Measurements from ENCODE around the gene COX11. TPM values are rescaled to one million over a fixed set of nuclear protein-coding genes. Genes with fewer than 3 reads are reported as not detected.

COX11 gene
- 112 and 145 TPM in 2 replicates for total RNA-seq

DNA sequence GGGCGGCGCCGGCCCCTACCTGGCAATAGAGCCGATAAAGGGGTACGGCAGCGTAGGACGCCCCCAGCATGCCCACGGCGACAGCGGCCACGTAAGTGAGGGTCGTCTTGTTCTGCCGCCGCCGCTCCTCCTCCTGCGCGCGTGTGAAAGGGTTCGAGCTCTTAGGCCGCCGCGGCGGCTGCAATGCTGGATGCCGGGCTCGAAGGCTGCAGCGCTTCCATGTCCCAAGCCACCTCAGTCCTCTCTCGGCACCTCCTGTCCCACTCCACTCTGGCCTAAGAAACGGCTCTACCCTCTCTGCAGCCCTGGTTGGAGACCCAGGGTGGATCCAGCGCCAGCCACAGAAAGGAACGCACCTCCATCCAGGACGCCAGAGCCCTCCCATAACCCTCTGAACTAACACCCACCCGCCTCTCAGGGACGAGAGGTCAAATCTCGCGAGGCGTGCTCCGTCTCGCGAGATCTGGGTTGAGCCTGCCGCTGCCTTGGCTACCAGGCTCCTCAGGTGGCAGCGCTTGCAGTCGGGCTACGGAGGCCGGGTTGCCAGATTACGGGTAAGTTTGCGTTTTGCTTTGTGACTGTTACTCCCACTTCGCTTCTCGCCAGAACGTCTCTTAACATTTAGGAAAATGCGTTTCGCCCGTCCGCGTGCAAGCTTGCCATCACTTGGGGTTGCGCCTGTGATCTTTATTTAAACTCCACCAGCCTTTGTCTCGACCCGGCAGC, at the start of gene COX11, which contains the start of gene STXBP4:
COX11 (minus strand) TSS at position 393 of the 726 bp plus-strand sequence; CDS start at position 385, 8 bp downstream.
STXBP4 (plus strand) TSS at position 504 of the 726 bp plus-strand sequence. CDS start 17,455 bp downstream, outside the sequence.
- peak; percentile 88 for DNase-seq (ENCODE audit: low read depth, low spot score)

GRCh38 chr17:55005520-55005919, 37.1 kb upstream of the COX11 start:
- no peak for DNase-seq (ENCODE audit: low read depth, low spot score)

- no peak for DNase-seq (ENCODE audit: low read depth, low spot score)
These were observed 36.0 kb upstream of the COX11 start for GRCh38 chr17:55004484-55004883.

- no peak for DNase-seq (ENCODE audit: low read depth, low spot score)
These were observed 34.0 kb upstream of the COX11 start for GRCh38 chr17:55002458-55002857.

- DNase-seq (ENCODE audit: low read depth, low spot score) = no peak
These were observed 28.0 kb upstream of the COX11 start for GRCh38 chr17:54996441-54996840.

GRCh38 chr17:54992797-54993639, 24.6 kb upstream of the COX11 start:
- DNase-seq (ENCODE audit: low read depth, low spot score) = no peak

GRCh38 chr17:54991567-54991966, 23.1 kb upstream of the COX11 start:
- no peak for DNase-seq (ENCODE audit: low read depth, low spot score)

- DNase-seq (ENCODE audit: low read depth, low spot score) = no peak
These were observed 21.7 kb upstream of the COX11 start for GRCh38 chr17:54990118-54990517.

GRCh38 chr17:54985476-54985875, 17.0 kb upstream of the COX11 start:
- no peak for DNase-seq (ENCODE audit: low read depth, low spot score)

- no peak for DNase-seq (ENCODE audit: low read depth, low spot score)
These were observed 14.8 kb upstream of the COX11 start for GRCh38 chr17:54983260-54983659.

DNA sequence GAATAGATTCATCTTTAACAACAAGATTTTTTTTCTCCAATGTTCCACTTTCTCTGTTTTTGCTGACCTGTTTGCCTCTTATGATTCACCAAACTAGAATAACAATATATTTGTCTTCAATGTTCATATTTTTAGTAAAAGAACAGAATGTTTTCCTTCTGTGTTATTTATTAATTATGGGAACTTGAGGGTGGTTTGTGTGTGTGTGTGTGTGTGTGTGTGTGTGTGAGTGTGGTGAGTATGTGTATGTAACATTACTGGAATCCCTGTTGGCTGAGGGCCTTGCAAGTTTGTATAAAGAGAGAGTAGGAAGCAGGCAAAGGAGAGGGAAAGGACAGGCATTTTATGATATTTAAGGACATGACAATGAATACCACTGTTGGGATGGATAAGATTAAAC, 13.9 kb upstream of the COX11 start:
- DNase-seq (ENCODE audit: low read depth, low spot score) = no peak

GRCh38 chr17:54980375-54980774, 11.9 kb upstream of the COX11 start:
- DNase-seq (ENCODE audit: low read depth, low spot score) = no peak

- no peak for DNase-seq (ENCODE audit: low read depth, low spot score)
These were observed 11.2 kb upstream of the COX11 start for GRCh38 chr17:54979657-54980056.

GRCh38 chr17:54977744-54978143, 9.3 kb upstream of the COX11 start:
- DNase-seq (ENCODE audit: low read depth, low spot score) = no peak

GRCh38 chr17:54976316-54976715, 7.9 kb upstream of the COX11 start:
- no peak for DNase-seq (ENCODE audit: low read depth, low spot score)

- DNase-seq (ENCODE audit: low read depth, low spot score) = no peak
These were observed 6.3 kb upstream of the COX11 start for GRCh38 chr17:54974759-54975158.

GRCh38 chr17:54972406-54973138, 4.1 kb upstream of the COX11 start:
- no peak for DNase-seq (ENCODE audit: low read depth, low spot score)

DNA sequence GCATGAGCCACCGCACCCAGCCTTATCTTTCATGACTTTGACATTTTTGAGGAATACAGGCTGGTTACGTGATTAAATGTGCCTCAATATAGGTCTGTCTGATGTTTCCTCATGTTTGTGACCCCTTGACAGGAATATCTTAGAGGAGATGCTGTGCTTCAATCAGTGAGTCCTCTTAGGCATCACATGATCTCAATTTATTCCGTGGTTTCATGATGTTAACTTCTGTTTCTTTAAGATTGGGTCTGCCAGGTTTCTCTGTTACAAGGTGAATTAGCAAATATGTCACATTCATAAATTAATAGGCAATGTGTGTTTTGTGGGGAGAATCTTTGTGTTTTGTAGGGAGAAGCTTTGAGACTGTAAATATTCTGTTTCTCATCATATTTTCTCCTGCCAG, 3.4 kb upstream of the COX11 start:
- no peak for DNase-seq (ENCODE audit: low read depth, low spot score)

DNA sequence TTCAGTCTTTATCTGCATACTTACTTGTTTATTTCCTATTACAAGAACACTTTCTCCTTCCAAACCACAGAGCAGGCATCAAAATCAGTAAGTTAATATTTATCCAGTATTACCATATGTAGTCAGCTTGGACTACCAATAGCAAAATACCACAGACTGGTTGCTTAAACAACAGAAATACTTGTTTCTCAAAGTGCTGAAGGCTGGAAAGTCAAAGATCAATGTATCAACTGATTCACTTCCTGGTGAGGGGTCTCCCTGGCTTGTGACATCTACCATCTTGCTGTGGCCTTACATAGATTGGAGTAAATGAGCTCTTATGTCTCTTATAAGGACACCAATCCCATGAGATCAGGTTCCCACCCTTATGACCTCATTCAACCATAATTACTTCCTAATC, 2.7 kb upstream of the COX11 start:
- no peak for DNase-seq (ENCODE audit: low read depth, low spot score)

- no peak for DNase-seq (ENCODE audit: low read depth, low spot score)
These were observed 1.5 kb upstream of the COX11 start for GRCh38 chr17:54969658-54970572.

- DNase-seq (ENCODE audit: low read depth, low spot score) = no peak
These were observed 506 bp upstream of the COX11 start for GRCh38 chr17:54968988-54969332.
